ENCODE measurements around the gene PRR5L.

Gene PRR5L

GRCh38 chr11:36375353-36376008 is 79.4 kb downstream of the PRR5L start:
- H3K36me3 ChIP-seq (replicated peaks; ENCODE audit: low read depth, low read length), result no peaks in the 10 kb centered on the region
- H4K20me1 ChIP-seq (ENCODE audit: insufficient read depth, low read length), result no peaks in the 10 kb centered on the region
- H3K79me2 ChIP-seq (ENCODE audit: low read length), result no peaks in the 10 kb centered on the region
- peaks cover 5% of the 10 kb centered on the region for H3K4me1 ChIP-seq (ENCODE audit: low read length)
- no peak overlapping the region for H3K27ac ChIP-seq (ENCODE audit: low read length)
- H3K9me3 ChIP-seq (ENCODE audit: insufficient read depth, low read length), result no peaks in the 10 kb centered on the region
- no peak overlapping the region for H3K4me3 ChIP-seq (ENCODE audit: low read length)
- H2AFZ ChIP-seq (ENCODE audit: low read depth, low read length), result no peak overlapping the region
- H3K9ac ChIP-seq (ENCODE audit: low read length), result no peak overlapping the region
- TF ChIP-seq, protein P1, sequence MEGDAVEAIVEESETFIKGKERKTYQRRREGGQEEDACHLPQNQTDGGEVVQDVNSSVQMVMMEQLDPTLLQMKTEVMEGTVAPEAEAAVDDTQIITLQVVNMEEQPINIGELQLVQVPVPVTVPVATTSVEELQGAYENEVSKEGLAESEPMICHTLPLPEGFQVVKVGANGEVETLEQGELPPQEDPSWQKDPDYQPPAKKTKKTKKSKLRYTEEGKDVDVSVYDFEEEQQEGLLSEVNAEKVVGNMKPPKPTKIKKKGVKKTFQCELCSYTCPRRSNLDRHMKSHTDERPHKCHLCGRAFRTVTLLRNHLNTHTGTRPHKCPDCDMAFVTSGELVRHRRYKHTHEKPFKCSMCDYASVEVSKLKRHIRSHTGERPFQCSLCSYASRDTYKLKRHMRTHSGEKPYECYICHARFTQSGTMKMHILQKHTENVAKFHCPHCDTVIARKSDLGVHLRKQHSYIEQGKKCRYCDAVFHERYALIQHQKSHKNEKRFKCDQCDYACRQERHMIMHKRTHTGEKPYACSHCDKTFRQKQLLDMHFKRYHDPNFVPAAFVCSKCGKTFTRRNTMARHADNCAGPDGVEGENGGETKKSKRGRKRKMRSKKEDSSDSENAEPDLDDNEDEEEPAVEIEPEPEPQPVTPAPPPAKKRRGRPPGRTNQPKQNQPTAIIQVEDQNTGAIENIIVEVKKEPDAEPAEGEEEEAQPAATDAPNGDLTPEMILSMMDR (IDR thresholded peaks at IDR 0.05; ENCODE audit: low read depth, low read length), result no peak
- H3K4me2 ChIP-seq (ENCODE audit: low read length), result no peak overlapping the region
- peaks cover 31% of the 10 kb centered on the region for H3K27me3 ChIP-seq (ENCODE audit: low read depth, low read length)

DNA sequence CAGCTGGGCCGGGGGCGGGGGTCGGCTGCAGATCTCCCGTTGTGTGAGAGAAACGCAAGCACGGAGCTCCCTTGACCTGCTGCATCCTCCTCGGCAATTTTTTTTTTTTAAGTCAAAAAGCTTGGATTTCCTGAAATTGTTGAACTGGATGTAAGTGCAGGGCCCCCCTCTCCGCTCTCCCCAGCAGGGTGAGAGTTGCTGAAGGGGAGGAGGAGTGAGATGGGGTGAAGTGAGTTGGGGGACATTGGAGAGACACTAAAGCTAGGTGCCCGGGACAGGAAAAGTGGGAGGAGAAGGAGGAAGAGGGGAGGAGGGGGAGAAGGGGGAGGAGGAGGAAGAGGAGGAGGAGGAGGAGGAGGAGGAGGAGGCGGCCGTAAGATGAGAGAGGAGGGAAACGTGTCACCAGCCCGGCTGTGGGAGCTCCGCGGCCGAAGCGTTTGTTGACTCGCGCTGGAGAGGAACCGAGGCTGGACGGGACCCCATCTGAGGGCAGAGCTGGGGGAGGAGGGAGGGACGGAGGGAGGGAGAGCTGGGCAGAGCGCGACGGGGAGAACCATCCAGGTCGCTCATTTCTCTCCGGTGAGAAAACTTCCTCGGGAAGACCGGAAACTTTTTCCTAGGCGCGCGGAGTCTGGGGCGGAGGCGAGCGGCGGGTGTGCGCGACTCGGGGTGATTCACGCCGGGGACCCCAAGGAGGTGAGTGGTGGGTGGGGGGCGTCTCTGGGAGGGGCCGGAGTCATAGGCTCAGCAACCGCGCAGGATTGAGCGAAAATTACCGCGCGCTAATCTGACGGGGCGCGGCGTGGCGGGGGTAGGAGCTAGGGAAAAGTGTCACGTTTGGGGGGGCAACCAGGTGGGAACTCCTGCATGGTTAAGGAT is 80.2 kb downstream of the PRR5L start:
- peaks cover 12% of the 10 kb centered on the region for H3K4me1 ChIP-seq (ENCODE audit: low read length)
- H3K27me3 ChIP-seq (ENCODE audit: low read depth, low read length), result peaks cover 31% of the 10 kb centered on the region
- no peak overlapping the region for H3K27ac ChIP-seq (ENCODE audit: low read length)
- H3K4me2 ChIP-seq (ENCODE audit: low read length), result no peak overlapping the region
- H3K9ac ChIP-seq (ENCODE audit: low read length), result no peak overlapping the region
- no peaks in the 10 kb centered on the region for H4K20me1 ChIP-seq (ENCODE audit: insufficient read depth, low read length)
- no peaks in the 10 kb centered on the region for H3K79me2 ChIP-seq (ENCODE audit: low read length)
- TF ChIP-seq, protein P1 (IDR thresholded peaks at IDR 0.05; ENCODE audit: low read depth, low read length), result no peak
- no peak for TF ChIP-seq EZH2phosphoT487 (IDR thresholded peaks at IDR 0.05; ENCODE audit: low read depth)
- no peaks in the 10 kb centered on the region for H3K9me3 ChIP-seq (ENCODE audit: insufficient read depth, low read length)
- H3K4me3 ChIP-seq (ENCODE audit: low read length), result no peak overlapping the region
- H3K36me3 ChIP-seq (replicated peaks; ENCODE audit: low read depth, low read length), result no peaks in the 10 kb centered on the region
- H2AFZ ChIP-seq (ENCODE audit: low read depth, low read length), result no peak overlapping the region

DNA sequence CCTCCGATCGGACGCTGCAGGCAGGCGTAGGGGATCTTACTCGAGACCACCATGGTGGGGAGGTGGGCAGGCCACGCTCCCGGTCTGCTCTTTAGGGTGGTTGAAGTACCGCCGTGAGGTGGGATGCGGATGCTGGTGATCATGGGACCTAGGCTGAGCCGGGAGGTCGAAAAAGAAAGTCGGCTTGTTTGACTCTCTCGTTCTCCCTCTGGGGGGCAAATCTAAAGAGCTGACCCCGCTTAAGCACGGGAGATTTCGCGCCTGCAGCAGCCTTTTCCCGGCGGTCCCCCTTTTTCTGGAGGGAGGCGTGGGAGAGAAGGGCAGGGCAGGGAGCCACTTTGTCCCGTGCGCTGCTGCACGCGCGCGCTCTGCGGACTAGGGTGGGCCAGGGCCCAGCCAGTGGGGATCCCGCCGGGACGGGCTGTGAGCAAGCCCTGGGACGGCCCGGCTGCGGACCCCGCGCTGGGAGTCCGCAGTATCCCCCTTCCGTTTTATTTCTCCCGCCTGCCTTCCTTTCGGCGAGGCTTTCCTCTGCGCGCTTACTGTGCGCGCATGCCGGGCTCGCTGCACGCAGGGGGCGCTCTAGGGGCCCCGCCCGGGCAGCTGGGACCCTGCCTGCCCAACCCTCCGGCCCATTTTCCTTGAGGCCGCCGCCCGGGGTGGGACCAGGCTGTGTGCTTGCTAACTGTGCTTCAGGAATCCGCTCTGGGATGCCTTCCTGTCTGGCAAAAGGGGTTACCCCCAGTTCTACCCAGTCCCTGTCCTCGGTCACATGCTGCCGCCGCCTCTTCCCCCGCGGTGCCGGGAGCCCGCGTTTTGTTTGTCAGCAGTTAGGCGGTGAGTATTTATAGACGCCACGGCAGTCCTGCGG is 81.0 kb downstream of the PRR5L start:
- H3K4me2 ChIP-seq (ENCODE audit: low read length), result no peak overlapping the region
- no peak overlapping the region for H3K27ac ChIP-seq (ENCODE audit: low read length)
- H3K4me3 ChIP-seq (ENCODE audit: low read length), result no peak overlapping the region
- peaks cover 12% of the 10 kb centered on the region for H3K4me1 ChIP-seq (ENCODE audit: low read length)
- no peaks in the 10 kb centered on the region for H3K79me2 ChIP-seq (ENCODE audit: low read length)
- H3K9ac ChIP-seq (ENCODE audit: low read length), result no peak overlapping the region
- no peaks in the 10 kb centered on the region for H3K36me3 ChIP-seq (replicated peaks; ENCODE audit: low read depth, low read length)
- H4K20me1 ChIP-seq (ENCODE audit: insufficient read depth, low read length), result no peaks in the 10 kb centered on the region
- TF ChIP-seq EZH2phosphoT487 (IDR thresholded peaks at IDR 0.05; ENCODE audit: low read depth), result no peak
- TF ChIP-seq, protein P1 (IDR thresholded peaks at IDR 0.05; ENCODE audit: low read depth, low read length), result no peak
- H3K27me3 ChIP-seq (ENCODE audit: low read depth, low read length), result peaks cover 31% of the 10 kb centered on the region
- no peak overlapping the region for H2AFZ ChIP-seq (ENCODE audit: low read depth, low read length)
- H3K9me3 ChIP-seq (ENCODE audit: insufficient read depth, low read length), result no peaks in the 10 kb centered on the region
